Testis (tissue), 2 donors: ENCODE data around the gene POLR3GL.

ENCODE experiments used
- POLR2A ChIP-seq: fragments of 450-650 bp; IDR thresholded peaks from one replicate; pipeline ENCODE4 v1.6.1; 2017; ENCODE audit warnings: antibody characterized with exemption, mild to moderate bottlenecking, moderate library complexity
- TF ChIP-seq, protein P1 (sequence below), 3 experiments: fragments of 450-650 bp in 2 of 3; fragments of 200-600 bp in 1 of 3; sonication (generic) in 1 of 3; IDR thresholded peaks; one replicate each; pipeline ENCODE4 v1.5.1; 2016 to 2019; ENCODE audit warnings: antibody characterized with exemption in 3 of 3, mild to moderate bottlenecking in 2 of 3, moderate library complexity in 1 of 3

DNA sequence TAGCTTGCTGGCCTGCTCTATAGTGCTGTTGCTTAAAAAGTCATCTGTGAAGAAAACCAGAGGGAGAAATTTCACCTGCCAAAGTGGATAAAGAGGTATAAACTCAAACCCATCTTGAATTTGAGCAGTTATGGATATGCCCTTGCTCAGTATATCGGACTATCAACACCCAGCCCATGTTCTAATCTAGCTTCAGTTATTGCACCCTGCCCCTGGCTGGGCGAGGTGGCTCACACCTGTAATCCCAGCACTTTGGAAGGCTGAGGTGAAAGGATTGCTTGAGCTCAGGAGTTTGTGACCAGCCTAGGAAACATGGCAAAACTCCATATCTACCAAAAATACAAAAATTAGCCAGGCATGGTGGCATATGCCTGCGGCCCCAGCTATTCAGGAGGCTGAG is 20.0 kb upstream of the POLR3GL start:
- no peak for TF ChIP-seq POLR2A
- TF ChIP-seq, protein P1, sequence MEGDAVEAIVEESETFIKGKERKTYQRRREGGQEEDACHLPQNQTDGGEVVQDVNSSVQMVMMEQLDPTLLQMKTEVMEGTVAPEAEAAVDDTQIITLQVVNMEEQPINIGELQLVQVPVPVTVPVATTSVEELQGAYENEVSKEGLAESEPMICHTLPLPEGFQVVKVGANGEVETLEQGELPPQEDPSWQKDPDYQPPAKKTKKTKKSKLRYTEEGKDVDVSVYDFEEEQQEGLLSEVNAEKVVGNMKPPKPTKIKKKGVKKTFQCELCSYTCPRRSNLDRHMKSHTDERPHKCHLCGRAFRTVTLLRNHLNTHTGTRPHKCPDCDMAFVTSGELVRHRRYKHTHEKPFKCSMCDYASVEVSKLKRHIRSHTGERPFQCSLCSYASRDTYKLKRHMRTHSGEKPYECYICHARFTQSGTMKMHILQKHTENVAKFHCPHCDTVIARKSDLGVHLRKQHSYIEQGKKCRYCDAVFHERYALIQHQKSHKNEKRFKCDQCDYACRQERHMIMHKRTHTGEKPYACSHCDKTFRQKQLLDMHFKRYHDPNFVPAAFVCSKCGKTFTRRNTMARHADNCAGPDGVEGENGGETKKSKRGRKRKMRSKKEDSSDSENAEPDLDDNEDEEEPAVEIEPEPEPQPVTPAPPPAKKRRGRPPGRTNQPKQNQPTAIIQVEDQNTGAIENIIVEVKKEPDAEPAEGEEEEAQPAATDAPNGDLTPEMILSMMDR (IDR thresholded peaks at IDR 0.05): no peak
